ENCODE data around the gene SLC25A1. TPM values are rescaled to one million over a fixed set of nuclear protein-coding genes. Genes with fewer than 3 reads are reported as not detected.

The SLC25A1 gene
- total and polyA plus RNA-seq, 4 donors = 36.3 to 95.8 (median 48.6) TPM

DNA sequence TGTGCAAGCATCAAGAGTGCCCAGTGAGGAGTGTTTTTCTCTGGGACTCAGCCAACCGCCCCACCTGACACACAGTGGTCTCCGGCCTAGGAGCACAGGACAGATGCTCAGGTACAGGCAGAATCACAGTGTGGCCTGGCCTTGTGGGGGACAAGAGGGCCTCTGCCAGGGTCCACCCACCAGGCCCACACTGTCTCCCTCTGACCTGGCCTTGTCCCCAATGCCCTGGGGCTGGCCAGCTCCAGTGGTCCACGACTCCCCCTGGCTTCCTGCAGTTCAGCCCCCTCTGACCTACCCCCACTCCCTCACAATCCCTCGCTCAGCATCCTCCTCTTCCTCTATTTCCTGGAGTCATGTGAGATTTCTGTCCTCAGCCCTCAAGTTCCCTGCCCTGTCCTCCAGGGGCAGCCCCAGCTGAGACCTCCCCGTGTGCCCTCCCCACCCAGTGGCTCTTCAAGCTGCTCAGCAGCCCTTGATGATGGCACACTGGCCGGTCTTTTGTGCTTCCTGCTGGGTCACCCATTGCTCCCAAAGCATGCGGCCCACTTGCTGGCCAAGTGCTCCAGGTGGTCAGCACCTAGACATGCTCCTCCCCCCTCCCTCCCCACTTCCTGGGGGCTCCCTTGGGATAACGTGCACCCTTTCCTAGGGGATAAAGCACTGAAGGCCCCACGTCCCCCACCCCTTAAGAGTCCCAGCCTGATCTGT, 45.7 kb downstream of the SLC25A1 start:
- no peaks in the 10 kb centered on the region for H3K9me3 ChIP-seq (ENCODE audit: control insufficient read depth in 4 of 4, insufficient read depth in 3 of 4, low read length in 3 of 4)
- TF ChIP-seq CTCF (IDR thresholded peaks at IDR 0.05; ENCODE audit: control extremely low read depth, extremely low read depth) = no peak
- H3K9ac ChIP-seq (ENCODE audit: insufficient read depth in 1 of 2, low read length in 2 of 2) = no peak overlapping the region
- no peak for ATAC-seq (ENCODE audit: insufficient read depth, low FRiP score)
- H3K36me3 ChIP-seq (ENCODE audit: control insufficient read depth in 4 of 4, insufficient read depth in 4 of 4, low read length in 4 of 4) = peaks cover 9 to 47% (median 17%) of the 10 kb centered on the region in 4 donors
- H3K27ac ChIP-seq (ENCODE audit: low read depth in 1 of 2, low read length in 1 of 2) = no peak overlapping the region
- no peak overlapping the region for H3K4me3 ChIP-seq
- WGBS, 2 donors = 89 to 90% methylated on average over 9 of the region's 9 CpGs
- H3K4me1 ChIP-seq (ENCODE audit: control insufficient read depth in 5 of 5, insufficient read depth in 5 of 5, low read length in 5 of 5) = no peaks in the 10 kb centered on the region
- no peaks in the 10 kb centered on the region for H3K27me3 ChIP-seq (ENCODE audit: control insufficient read depth in 3 of 3, insufficient read depth in 3 of 3, low read length in 2 of 3)
- DNase-seq = no peak

DNA sequence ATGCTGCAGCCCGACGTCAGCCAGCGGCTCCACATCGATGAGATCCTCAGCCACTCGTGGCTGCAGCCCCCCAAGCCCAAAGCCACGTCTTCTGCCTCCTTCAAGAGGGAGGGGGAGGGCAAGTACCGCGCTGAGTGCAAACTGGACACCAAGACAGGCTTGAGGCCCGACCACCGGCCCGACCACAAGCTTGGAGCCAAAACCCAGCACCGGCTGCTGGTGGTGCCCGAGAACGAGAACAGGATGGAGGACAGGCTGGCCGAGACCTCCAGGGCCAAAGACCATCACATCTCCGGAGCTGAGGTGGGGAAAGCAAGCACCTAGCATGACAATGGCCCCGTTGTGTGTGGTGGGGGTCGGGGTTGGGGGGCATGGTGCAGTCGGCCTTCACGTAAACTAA, 46.4 kb downstream of the SLC25A1 start:
- no peaks in the 10 kb centered on the region for H3K9me3 ChIP-seq (ENCODE audit: control insufficient read depth in 4 of 4, insufficient read depth in 3 of 4, low read length in 3 of 4)
- whole genome bisulfite sequencing, 2 donors = 94 to 97% methylated on average over 20 of the region's 20 CpGs
- no peaks in the 10 kb centered on the region for H3K4me1 ChIP-seq (ENCODE audit: control insufficient read depth in 5 of 5, insufficient read depth in 5 of 5, low read length in 5 of 5)
- no peak overlapping the region for H3K4me3 ChIP-seq
- DNase-seq (no peak), ATAC-seq (ENCODE audit: insufficient read depth, low FRiP score) (no peak)
- H3K9ac ChIP-seq (ENCODE audit: insufficient read depth in 1 of 2, low read length in 2 of 2) = no peak overlapping the region
- TF ChIP-seq CTCF (IDR thresholded peaks at IDR 0.05; ENCODE audit: control extremely low read depth, extremely low read depth) = no peak
- peaks cover 4 to 40% (median 14%) of the 10 kb centered on the region in 4 donors for H3K36me3 ChIP-seq (ENCODE audit: control insufficient read depth in 4 of 4, insufficient read depth in 4 of 4, low read length in 4 of 4)
- H3K27me3 ChIP-seq (ENCODE audit: control insufficient read depth in 3 of 3, insufficient read depth in 3 of 3, low read length in 2 of 3) = no peaks in the 10 kb centered on the region
- H3K27ac ChIP-seq (ENCODE audit: low read depth in 1 of 2, low read length in 1 of 2) = no peak overlapping the region

DNA sequence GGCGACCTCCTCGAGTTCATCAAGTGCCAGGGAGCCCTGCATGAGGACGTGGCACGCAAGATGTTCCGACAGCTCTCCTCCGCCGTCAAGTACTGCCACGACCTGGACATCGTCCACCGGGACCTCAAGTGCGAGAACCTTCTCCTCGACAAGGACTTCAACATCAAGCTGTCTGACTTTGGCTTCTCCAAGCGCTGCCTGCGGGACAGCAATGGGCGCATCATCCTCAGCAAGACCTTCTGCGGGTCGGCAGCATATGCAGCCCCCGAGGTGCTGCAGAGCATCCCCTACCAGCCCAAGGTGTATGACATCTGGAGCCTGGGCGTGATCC, 46.9 kb downstream of the SLC25A1 start:
- ATAC-seq (ENCODE audit: insufficient read depth, low FRiP score) = no peak
- Histone ChIP-seq H3K27ac (ENCODE audit: low read depth in 1 of 2, low read length in 1 of 2) (no peak overlapping the region), H3K4me1 (ENCODE audit: control insufficient read depth in 5 of 5, insufficient read depth in 5 of 5, low read length in 5 of 5) (no peaks in the 10 kb centered on the region), H3K36me3 (ENCODE audit: control insufficient read depth in 4 of 4, insufficient read depth in 4 of 4, low read length in 4 of 4) (peaks cover 4 to 35% (median 12%) of the 10 kb centered on the region in 4 donors), H3K9me3 (ENCODE audit: control insufficient read depth in 4 of 4, insufficient read depth in 3 of 4, low read length in 3 of 4) (no peaks in the 10 kb centered on the region), H3K27me3 (ENCODE audit: control insufficient read depth in 3 of 3, insufficient read depth in 3 of 3, low read length in 2 of 3) (no peaks in the 10 kb centered on the region), H3K4me3 (no peak overlapping the region), H3K9ac (ENCODE audit: insufficient read depth in 1 of 2, low read length in 2 of 2) (no peak overlapping the region)
- DNase-seq = no peak
- 96 to 97% methylated on average over 19 of the region's 19 CpGs for WGBS, 2 donors
- no peak for TF ChIP-seq CTCF (IDR thresholded peaks at IDR 0.05; ENCODE audit: control extremely low read depth, extremely low read depth)

Data from lung (tissue), 12 donors.